Activated CD8-positive, alpha-beta T cell treated with anti-CD3 and anti-CD28 coated beads for 36 hours (primary cell): Measurements from ENCODE around the gene SYPL1. TPM values are rescaled to one million over a fixed set of nuclear protein-coding genes. Genes with fewer than 3 reads are reported as not detected.
A peak's percentile ranks its signal among the peaks of the same experiment; 100 is the strongest.

Experiments used
- ATAC-seq: fragments of 200-7000 bp; cut with Tn5 transposase; one replicate; pipeline ENCODE4 v1.10.0; 2021; ENCODE audit warnings: mild to moderate bottlenecking, moderate library complexity
- CTCF ChIA-PET: fragments of 350-600 bp; sonication (Branson Sonifier 250); formaldehyde crosslinking; loops from one replicate; lab custom pipeline; 2021; ENCODE audit warnings: antibody characterized with exemption; lab: Charles Lee
- POLR2A ChIA-PET: fragments of 350-600 bp; sonication (Branson Sonifier 250); formaldehyde crosslinking; loops from one replicate; lab custom pipeline; 2021; ENCODE audit warnings: antibody characterized with exemption; lab: Charles Lee
- DNase-seq: peaks from one replicate; pipeline ENCODE4 v3.0.0-alpha.2; 2020
- H3K27ac Mint-ChIP-seq: one replicate; pipeline ENCODE4 v1.8.0; 2021; ENCODE audit warnings: mild to moderate bottlenecking, mixed read lengths
- H3K27me3 Mint-ChIP-seq: one replicate; pipeline ENCODE4 v1.8.0; 2021; ENCODE audit warnings: mixed read lengths
- H3K36me3 Mint-ChIP-seq: one replicate; pipeline ENCODE4 v1.8.0; 2021; ENCODE audit warnings: low read depth, mixed read lengths
- H3K4me1 Mint-ChIP-seq: one replicate; pipeline ENCODE4 v1.8.0; 2021; ENCODE audit warnings: low read depth, mixed read lengths
- H3K4me3 Mint-ChIP-seq: one replicate; pipeline ENCODE4 v1.8.0; 2021; ENCODE audit warnings: mild to moderate bottlenecking, moderate library complexity, mixed read lengths
- H3K9me3 Mint-ChIP-seq: one replicate; pipeline ENCODE4 v1.8.0; 2021; ENCODE audit warnings: mixed read lengths
- CTCF ChIP-seq: fragments of 200-600 bp; IDR thresholded peaks from one replicate; pipeline ENCODE4 v1.8.0; 2022; ENCODE audit warnings: antibody characterized with exemption, mild to moderate bottlenecking
- intact Hi-C: fragments of 100-400 bp; cut with micrococcal nuclease; formaldehyde crosslinking; loops from one replicate; pipeline ENCODE4 v1.10.0; 2022
- total RNA-seq, 2 experiments: library from RNA; stranded (reverse); gene quantifications; one replicate each; pipeline ENCODE4 v1.2.3, GENCODE V29; 2021

SYPL1 gene
- total RNA-seq, 2 experiments from 2014 or later: 40.1 to 44.6 TPM

GRCh38 chr7:106045586-106045985 is 66.5 kb downstream of the SYPL1 start:
- ATAC-seq (no peak), DNase-seq (no peak)
- intact Hi-C loops: loop anchor here (10.0 kb wide), 1 partner anchor 111 kb away; no protein-coding TSS in a partner anchor
- no peak for TF ChIP-seq CTCF
- H3K4me3 Mint-ChIP-seq: no peak overlapping the region
- H3K27me3 Mint-ChIP-seq: no peaks in the 10 kb centered on the region
- POLR2A ChIA-PET: interaction anchor here (0.6 kb wide), 1 partner anchor 398 kb away, joined by 3 read pairs; no protein-coding TSS in a partner anchor
- CTCF ChIA-PET: interaction anchor here (1.4 to 7.0 kb wide), 3 partner anchors 18 to 390 kb away, joined by 5 to 104 read pairs (median 97); no protein-coding TSS in a partner anchor
- no peaks in the 10 kb centered on the region for H3K9me3 Mint-ChIP-seq
- no peak overlapping the region for H3K27ac Mint-ChIP-seq
- H3K4me1 Mint-ChIP-seq: peaks cover 22% of the 10 kb centered on the region
- no peaks in the 10 kb centered on the region for H3K36me3 Mint-ChIP-seq

- Mint-ChIP-seq H3K36me3 (no peaks in the 10 kb centered on the region), H3K27ac (no peak overlapping the region), H3K4me3 (no peak overlapping the region), H3K27me3 (no peaks in the 10 kb centered on the region), H3K4me1 (peaks cover 27% of the 10 kb centered on the region), H3K9me3 (no peaks in the 10 kb centered on the region)
- TF ChIP-seq CTCF: no peak
- ChIA-PET CTCF (interaction anchor here (1.4 to 7.0 kb wide), 4 partner anchors 17 to 390 kb away, joined by 5 to 104 read pairs (median 66); no protein-coding TSS in a partner anchor), POLR2A (interaction anchor here (0.6 kb wide), 1 partner anchor 397 kb away, joined by 3 read pairs; no protein-coding TSS in a partner anchor)
- intact Hi-C loops: loop anchor here (10.0 kb wide), 1 partner anchor 110 kb away; no protein-coding TSS in a partner anchor
- DNase-seq (no peak), ATAC-seq (no peak)
These were observed 67.0 kb downstream of the SYPL1 start for GRCh38 chr7:106045139-106045538.

GRCh38 chr7:106042196-106042611 is 69.9 kb downstream of the SYPL1 start:
- Mint-ChIP-seq H3K4me1 (peaks cover 28% of the 10 kb centered on the region), H3K9me3 (no peaks in the 10 kb centered on the region), H3K27ac (no peak overlapping the region), H3K4me3 (peak overlapping the region; percentile 34), H3K36me3 (no peaks in the 10 kb centered on the region), H3K27me3 (no peaks in the 10 kb centered on the region)
- CTCF ChIA-PET: interaction anchor here (0.6 to 7.0 kb wide), 50 partner anchors 8 to 932 kb away, joined by 3 to 104 read pairs (median 4); partner anchors contain the start of gene ATXN7L1
- no peak for TF ChIP-seq CTCF
- DNase-seq (no peak), ATAC-seq (peak; percentile 14)
- intact Hi-C loops: loop anchor here (2.0 to 10.0 kb wide), 3 partner anchors 107 to 389 kb away; no protein-coding TSS in a partner anchor
- POLR2A ChIA-PET: interaction anchor here (1.1 kb wide), 1 partner anchor 163 kb away, joined by 3 read pairs; no protein-coding TSS in a partner anchor

- POLR2A ChIA-PET: interaction anchor here (1.1 to 2.0 kb wide), 2 partner anchors 162 to 240 kb away, joined by 3 to 4 read pairs; no protein-coding TSS in a partner anchor
- TF ChIP-seq CTCF: peak; percentile 82
- Mint-ChIP-seq H3K27ac (no peak overlapping the region), H3K27me3 (no peaks in the 10 kb centered on the region), H3K9me3 (no peaks in the 10 kb centered on the region), H3K4me1 (peaks cover 28% of the 10 kb centered on the region), H3K4me3 (no peak overlapping the region), H3K36me3 (no peaks in the 10 kb centered on the region)
- ATAC-seq: peak; percentile 59
- peak; percentile 50 for DNase-seq
- intact Hi-C loops: loop anchor here (10.0 kb wide), 1 partner anchor 106 kb away; no protein-coding TSS in a partner anchor
- CTCF ChIA-PET: interaction anchor here (1.0 to 7.0 kb wide), 23 partner anchors 13 to 931 kb away, joined by 3 to 104 read pairs (median 7); partner anchors contain the start of gene ATXN7L1
These were observed 70.9 kb downstream of the SYPL1 start for GRCh38 chr7:106041140-106041717.

Other genes starting within 250 kb of the SYPL1 start
- gene ATXN7L1, start 235.7 kb downstream of the SYPL1 start, total RNA-seq: 1 to 10 TPM; 4.8 to 5.3 TPM
- under 1 TPM; 0.58 to 0.74 TPM for gene CDHR3, start 149.0 kb downstream of the SYPL1 start, total RNA-seq
- gene NAMPT, start 172.7 kb upstream of the SYPL1 start, total RNA-seq: 100 to 1,000 TPM; 790 to 812 TPM